DMS53 treated with DMSO at 0.1 percent for 48 hours (cell line): ENCODE results near the gene DSCAM.

Experiments used
- DNase-seq: peaks from one replicate; lab custom pipeline; 2025; ENCODE audit not compliant: unreplicated experiment; lab: John Stamatoyannopoulos, UW

Gene DSCAM

DNA sequence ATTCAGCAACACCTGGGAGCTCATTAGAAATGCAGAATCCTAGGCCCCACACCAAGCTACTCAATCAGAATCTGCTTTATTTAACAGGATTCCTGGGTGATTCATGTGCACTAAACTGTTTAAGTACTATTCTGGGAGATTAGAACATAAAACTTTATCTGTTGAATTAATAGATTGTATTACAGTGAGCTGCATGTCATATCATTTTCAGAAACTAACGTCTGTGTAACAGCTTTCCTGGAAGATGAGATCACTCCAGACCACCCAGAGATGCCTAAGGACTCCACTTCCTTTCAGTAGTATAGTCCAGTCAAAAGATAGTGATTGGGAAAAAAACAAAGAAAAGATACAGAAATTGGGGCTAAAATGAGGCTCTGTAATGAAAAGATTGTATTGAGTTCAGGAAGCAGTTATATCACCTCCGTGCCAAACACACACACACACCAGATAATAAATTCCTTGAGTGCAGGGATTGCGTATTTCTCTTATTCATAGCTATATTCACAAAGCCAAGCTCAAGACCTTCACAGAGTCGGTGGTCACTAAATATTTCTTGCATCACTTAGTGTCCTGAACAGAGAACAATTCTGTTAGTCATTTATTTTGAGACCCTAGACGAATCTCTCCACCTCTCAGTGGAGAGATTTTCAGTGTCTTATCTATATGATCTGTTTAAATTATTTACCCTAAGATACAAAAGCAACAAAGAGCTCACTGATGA lies 178.2 kb downstream of the DSCAM start:
- DNase-seq, result no peak

DNA sequence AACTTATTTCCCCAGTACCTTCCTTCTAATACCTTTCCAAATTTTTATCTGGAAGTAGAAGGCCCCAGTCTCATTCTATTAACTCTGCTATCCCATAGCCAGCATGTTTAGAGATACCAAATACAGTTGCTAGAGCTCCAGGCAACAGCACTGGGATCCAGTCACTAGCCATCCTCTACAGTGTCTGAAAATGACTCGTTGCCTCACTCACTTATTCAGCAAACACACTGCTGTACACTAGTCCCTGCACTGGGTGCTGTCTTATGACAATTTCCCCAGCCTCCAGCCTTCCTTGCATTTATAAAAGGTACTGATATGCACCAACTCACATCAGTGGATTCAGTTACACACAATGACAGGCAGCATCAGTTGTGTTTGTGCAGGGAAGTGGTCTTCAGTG lies 179.0 kb downstream of the DSCAM start:
- no peak for DNase-seq

DNA sequence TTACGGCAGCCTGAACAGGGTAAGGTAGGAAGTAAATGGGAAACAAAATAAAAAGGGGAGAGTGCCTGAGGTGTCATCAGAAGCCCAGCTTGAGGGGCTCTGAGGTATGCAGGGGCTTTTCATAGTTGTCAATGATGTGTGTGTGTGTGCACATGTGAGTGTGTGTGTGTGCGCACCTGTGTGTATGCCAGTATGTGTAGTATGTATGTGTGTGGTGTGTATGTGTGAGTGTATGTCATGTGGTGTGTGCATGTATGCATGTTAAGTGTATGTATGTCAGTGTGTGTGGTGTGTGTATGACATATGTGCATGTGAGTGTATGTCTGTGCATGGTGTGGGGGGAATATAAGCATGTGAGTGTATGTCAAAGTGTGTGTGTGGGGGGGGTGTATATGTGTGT lies 184.1 kb downstream of the DSCAM start:
- DNase-seq, result no peak

DNA sequence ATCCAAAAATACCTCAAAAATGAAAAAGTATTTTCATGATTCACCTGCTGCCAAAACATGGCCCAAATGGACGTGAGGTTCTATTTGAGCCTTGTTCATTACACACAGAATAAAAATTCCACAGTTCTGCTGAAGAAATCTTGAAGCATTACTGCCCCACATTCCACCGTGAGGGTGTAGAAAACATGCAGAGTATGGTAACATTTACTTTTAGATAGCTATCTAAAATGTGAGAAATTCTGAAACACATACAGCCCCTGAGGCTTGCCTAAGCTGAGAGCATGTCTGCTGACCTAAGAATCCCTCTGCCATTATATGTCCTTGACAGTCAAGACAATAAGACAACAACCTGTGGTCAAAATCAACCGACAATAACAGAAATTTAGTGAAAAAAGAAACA lies 186.5 kb downstream of the DSCAM start:
- no peak for DNase-seq

DNA sequence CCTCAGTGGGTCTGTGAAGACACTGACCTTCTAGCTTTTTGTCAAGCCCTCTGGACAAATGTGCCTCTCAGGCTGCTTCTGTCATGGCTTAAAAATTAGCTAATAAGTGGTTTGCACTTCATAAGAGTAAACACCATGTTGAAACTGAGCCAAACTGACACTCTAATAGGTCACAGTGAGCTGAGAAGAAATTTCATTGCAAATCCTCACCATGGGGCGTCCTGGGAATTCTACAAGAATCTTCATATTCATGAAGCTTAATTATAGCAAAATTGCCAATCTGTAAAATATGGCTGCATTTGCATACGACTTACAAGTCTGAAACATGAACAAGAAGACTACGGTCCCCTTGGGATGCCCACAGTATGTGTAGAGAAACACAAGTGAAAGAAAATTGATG lies 188.6 kb downstream of the DSCAM start:
- peak; percentile 81 for DNase-seq

DNA sequence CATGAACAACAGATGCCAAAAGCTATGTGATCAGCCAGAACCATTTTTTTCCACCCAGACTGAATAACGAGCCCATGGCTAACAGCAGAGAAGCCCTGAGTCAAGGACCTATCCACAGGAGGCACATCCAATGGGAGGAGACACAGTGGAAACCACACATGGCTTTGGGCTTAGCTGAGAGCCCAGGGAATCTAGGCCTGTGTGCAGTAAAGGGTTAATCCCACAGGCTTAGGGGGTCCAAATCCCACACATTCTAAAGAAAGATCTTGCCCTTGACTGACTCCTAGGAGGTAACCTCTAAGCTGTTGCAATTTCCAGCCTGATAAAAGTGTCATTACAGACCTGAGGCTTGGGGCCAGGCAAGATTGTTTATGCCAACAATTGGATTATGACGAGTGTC lies 194.5 kb downstream of the DSCAM start:
- DNase-seq, result no peak

DNA sequence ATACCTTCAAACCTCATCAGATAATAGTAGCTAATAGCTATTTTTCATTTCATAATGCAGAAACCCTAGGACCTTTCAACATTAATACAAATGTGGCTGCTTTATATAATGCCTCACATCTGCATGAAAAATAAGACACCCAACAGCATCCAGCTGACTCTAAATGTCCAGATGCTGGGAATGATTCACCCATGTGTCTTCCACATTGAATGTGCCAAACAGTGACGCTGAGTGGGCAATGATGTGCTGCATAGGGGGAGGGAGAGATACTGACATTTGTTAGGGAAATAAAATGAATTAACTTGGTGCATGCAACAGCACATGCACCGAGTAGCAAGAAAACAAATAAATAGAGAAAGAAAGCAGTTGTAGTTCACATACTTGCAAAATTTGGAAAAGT lies 199.3 kb downstream of the DSCAM start:
- DNase-seq, result no peak

DNA sequence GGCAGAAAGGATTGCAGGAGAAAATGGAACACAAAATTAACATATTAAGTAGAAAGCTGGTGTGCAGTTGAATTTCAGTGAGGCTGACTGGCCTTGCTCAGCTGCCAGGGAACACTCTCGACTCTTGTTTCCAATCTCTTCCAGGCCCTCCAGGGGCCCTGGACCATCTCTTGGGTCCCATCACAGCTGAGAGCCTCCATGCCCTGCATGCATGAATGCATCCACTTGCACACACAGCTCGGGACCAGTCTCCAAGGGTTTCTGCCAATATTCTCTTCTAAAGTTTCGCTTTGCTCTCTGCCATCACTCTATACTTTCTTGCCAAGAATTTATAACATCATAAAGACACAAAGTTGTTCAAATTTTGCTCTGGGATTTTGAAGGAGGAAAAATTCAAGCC lies 200.3 kb downstream of the DSCAM start:
- no peak for DNase-seq

DNA sequence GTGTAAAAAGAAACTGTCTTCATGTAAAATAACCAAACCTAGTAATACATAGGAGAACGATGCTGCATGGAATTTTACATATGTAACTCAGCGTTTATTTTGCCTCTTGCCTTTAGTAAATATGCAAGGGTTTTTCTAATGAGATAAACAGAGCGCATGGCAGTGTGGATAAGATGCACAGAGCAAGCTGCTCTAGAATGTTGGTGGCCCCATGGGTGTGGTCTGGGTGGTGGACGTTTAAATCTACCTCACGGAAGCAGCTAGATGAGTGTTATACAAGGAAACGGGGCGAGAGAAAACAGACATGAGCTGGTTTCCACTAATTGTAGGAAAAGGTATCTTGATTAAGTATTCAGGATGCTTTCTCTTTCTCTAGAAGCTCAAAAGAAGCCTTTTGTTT lies 205.9 kb downstream of the DSCAM start:
- DNase-seq, result no peak

DNA sequence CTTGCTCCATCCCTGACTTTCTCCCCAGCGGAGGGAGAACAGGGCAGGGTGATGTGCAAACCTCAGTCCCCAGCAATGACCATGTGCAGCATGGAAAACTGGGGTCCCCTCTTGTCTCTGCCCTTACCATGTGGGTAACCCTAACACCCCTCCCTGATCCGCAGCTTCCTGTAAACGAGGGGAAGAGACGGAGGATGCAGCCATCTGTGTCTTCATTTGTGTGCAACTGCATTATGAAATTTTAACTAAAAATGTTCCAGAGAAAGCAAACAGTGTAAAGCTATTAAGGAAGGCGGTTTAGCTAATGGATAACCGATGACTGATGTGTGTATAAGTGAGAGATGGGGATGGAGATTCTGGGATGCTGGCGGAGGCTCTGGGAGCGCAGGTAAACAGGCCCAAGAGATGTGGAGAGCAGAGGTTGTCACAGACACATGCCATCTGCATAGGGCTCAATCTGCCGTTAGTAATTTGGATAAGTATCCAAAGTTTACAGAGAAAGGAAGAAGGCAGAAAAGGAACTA lies 206.6 kb downstream of the DSCAM start:
- DNase-seq, result no peak

DNA sequence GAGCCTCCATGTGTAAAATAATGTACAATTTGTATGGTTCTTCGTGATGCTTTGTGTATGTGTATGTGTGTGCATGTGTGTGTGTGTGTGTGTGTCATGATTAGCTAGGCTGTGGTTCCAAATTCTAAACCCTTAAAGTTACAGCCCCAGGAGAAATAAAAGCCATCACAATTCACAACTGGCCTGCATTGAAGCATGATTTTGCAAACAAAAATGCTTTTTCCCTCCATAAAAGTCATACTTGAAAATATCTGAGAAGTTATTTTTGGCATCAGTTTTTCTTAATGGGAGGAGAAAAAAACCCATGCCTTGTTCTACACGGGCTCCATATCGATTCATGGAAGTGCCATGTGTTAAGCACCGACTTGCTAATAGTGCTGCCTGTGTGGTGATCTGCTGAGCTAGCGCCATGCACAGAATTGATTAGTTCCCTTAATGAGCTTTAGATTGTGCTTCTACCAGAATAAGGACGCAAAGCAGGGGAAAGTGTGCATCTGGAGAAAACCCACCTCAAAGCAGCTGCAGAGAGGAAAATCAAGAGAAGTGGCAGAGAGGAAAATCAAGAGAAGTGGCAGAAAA lies 207.3 kb downstream of the DSCAM start:
- no peak for DNase-seq

DNA sequence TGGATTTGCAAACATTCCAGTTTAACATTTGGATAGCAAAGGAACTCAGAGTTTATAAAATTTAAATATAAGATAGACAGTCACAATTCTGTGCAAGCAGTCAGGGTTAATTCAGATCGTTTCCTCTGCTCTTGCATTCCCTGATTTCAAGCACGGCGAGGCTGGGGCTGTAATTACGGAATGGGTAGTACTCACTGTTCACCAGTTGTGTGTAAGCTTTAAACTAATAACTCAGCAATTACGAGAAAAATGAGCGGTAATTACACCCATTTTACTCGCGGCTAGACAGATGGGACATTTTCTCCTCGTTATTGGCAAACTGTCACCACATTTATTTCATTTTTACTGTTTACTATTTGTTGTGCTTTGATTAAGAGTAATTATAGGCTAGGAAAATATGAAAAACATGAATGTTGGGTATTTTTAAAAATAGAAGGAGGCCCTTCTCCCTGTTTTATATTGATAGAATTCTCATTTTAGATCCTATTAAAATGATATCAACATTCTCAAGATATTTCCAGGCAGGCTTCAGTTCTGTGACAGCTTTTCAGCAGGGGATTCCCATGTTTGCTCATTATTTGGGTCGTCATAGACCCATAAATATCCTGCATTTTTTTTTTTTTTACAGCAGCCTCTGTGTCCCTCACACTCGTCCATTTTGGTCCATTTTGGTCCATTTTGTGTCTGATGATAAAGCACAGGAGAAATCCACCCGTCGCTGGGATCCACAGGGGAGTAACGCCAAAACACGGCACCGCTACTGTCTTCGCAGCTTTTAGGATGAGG lies 208.3 kb downstream of the DSCAM start:
- DNase-seq, result no peak

DNA sequence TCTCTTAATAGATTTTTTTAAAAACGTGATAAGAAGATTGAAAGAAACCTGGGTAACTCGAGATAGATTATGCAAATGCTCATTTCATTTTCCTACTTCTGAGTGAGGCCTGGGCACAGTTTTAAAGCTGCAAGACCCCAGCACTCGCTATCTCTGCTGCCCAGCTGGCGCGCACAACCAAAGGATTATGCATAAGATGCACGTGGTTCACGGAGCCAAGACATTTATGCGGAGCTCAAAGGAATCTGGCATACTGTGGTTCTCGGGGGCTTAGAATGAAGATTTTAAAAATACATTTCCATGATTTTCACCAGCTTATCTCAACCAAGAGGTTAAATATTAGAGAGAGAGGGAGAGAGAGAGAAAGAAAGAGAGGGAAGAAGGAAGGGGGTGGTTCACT lies 210.9 kb downstream of the DSCAM start:
- DNase-seq, result no peak

DNA sequence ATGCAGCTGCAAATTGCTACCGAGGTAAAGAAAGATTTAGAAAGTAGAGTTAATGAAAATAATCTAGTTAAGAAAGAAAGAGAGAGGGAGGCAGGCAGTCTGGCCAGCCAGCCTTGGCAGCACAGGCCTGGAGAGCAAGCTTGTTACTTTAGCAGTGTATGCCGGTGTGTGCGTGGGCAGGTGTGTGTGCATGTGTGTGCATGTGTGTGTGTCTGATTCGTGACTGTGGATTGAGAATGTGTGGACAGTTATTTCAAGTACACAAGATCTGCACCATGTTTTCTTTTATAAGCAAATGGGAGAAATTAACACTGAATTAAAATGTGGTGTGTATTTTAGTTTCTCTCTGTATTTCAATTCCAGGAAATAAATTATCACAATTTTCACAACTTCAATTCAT lies 211.6 kb downstream of the DSCAM start:
- DNase-seq, result no peak

DNA sequence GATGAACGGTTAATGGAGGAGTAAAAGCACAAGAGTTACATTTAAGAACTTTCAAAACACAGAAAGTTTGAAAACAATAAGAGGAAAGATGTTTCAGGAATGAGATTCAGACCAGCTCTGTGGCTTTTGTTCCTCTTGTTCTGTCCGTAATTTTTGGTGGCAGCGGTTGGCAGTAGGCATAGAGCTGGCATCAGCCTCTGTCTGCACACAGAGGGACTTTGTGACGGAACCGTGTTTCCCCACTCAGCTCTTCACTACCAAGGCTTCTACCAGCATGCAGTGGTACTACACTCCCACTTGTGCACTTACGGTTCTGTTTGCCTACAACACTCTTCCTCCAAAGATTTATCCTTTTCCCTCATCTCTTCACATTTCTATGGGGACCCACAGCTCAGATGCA lies 212.8 kb downstream of the DSCAM start:
- no peak for DNase-seq

DNA sequence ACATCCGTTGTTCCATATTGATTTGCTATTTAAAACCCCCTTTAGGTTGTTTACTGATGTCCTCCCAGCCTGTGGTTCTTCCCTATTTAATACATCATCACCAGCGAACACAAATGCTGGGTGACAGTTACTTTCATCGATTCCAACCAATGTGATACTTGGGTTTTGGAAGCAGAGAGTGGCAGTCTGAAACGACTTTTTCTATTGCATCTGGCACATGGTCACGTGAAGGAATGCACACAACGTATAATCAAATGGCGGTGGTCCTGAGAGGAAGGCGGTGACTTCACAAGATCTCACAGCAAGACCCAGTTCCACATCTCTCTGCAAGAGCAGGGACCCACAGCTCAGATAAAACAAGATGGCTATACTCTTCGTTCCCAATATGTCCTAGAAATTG lies 213.9 kb downstream of the DSCAM start:
- no peak for DNase-seq

DNA sequence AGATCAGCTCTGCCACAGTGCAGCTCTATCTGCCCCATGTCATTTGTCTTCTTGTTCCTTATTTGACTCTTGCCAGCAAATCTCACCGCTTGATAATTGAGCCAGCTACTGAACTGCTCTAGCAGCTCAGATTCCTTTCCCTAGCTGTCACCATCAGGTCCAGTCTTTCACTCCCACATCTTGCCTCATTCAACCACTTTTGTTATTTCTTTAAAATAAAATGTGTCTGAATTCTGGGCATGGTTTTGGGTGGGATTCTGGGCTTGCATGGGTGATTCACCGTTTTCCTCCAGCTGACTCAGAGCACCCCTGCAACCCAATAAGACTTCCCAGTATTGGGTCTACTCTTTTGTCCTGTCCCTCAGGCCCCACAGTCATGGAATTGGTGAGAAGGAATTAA lies 215.7 kb downstream of the DSCAM start:
- DNase-seq, result no peak

DNA sequence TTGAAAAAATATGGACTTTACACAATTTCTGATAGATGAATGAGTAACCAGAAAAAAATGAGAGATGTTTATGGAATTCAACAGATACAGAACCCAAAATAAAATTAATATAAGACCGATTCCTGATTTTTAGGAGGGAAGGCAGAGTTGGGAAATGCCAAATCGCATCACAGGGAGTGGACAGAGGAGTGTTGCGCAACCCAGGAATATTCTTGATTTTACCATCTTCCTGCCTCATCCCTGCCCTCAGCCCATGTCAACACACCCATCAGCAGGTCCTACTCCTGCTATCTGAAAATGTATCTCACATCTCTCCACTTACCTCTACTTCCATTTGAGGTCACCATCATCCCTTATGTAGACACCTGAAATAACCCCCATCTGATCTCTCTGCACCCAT lies 221.0 kb downstream of the DSCAM start:
- DNase-seq, result no peak

DNA sequence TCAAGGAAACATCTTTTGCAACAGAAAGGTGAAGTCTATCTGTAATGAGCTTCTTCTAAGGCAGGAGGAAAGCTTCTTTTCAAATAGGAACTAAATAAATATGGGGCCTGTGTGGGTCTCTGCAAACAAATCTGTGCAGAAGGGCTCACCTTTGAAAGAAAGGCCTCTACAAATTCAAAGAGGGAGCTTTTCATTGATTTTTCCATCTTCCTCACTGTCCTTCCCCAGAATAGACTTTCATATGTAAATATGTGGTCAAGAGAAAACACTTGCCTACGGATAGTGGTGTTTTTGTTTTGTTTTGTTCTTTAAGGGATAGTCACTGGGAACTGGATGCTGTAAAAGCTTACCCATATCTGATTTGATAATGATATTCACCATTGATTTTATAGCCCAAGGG lies 223.4 kb downstream of the DSCAM start:
- no peak for DNase-seq

DNA sequence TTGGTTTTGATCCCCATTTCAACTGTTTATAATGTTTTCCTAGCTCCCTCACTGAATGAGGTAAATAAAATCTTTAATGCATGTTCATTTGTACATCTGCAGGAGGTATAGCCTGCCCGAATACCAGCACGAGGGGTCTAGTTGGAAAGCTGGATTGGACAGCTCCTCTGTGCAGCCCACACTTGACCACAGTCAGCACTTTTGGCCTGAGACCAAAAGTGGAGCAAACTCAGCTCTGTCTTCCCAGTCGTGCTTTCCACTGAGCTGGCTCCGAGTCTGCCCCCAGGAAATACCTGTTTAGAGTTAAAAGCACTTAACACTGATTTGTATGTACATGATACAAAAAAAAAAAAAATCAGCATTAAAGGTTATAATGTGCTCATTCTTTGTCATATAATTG lies 224.4 kb downstream of the DSCAM start:
- DNase-seq, result no peak

DNA sequence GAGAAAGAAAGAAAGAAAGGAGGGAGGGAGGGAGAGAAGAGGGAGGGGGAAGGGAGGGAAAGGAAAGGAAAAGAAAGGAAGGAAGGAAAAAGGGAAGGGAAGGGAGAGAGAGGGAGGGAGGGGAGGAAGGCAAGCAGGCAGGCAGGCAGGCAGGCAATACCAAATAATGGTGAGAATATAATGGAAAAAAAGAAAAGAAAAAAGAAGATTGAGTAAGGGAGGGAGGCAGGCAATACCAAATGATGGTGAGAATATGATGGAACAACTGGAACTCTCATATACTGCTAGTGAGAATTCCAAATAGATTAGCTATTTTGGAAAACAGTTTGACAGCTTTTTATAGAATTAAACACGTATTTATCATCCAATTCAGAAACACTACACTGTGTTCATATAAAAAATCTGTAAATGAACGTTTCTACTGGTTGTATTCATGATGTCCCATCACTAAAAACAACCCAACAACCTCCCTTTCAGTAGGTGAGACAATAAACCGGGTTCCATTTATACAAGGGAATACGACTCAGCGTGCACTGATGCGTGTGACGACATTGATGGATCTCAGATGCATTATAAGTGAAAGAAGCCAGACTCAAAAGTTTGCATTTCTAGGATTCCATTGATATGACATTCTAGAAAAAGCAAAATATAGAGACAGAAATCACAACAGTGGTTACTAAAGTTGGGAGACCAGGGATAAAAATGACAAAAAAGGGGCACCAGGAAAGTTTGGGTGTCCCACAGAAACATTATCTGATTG lies 226.4 kb downstream of the DSCAM start:
- DNase-seq, result no peak
